H9 (cell line): ENCODE data around the gene CYP26A1. TPM values are rescaled to one million over a fixed set of nuclear protein-coding genes. Genes with fewer than 3 reads are reported as not detected.
A peak's percentile ranks its signal among the peaks of the same experiment; 100 is the strongest.

Experiments used
- DNase-seq: peaks from one replicate; pipeline ENCODE4 v3.0.0-alpha.2; 2017
- H2AFZ ChIP-seq: one replicate; pipeline ENCODE4 v1.6.1; 2013; ENCODE audit warnings: mild to moderate bottlenecking, low read length, control low read depth, moderate library complexity
- H2AK5ac ChIP-seq: 2 replicates; pipeline ENCODE4 v1.6.1; 2013; ENCODE audit warnings: low read length, control low read depth, mixed read lengths; ENCODE audit not compliant: insufficient read length
- H2BK120ac ChIP-seq: one replicate; pipeline ENCODE4 v1.6.1; 2013; ENCODE audit warnings: low read depth, mild to moderate bottlenecking, low read length, control low read depth, inconsistent platforms; ENCODE audit not compliant: poor library complexity, severe bottlenecking
- H2BK12ac ChIP-seq: 2 replicates; pipeline ENCODE4 v1.6.1; 2013; ENCODE audit warnings: low read length, control low read depth, mixed read lengths, low read depth; ENCODE audit not compliant: insufficient read length
- H2BK15ac ChIP-seq: 2 replicates; pipeline ENCODE4 v1.6.1; 2013; ENCODE audit warnings: low read depth, low read length, control low read depth
- H2BK20ac ChIP-seq: one replicate; pipeline ENCODE4 v1.6.1; 2013; ENCODE audit warnings: low read depth, mild to moderate bottlenecking, low read length, control low read depth, inconsistent platforms; ENCODE audit not compliant: poor library complexity, severe bottlenecking
- H2BK5ac ChIP-seq: 2 replicates; pipeline ENCODE4 v1.6.1; 2013; ENCODE audit warnings: low read length, control low read depth, mixed read lengths; ENCODE audit not compliant: insufficient read length
- H3K14ac ChIP-seq: 2 replicates; pipeline ENCODE4 v1.6.1; 2013; ENCODE audit warnings: low read length, control low read depth; ENCODE audit not compliant: insufficient read depth
- H3K18ac ChIP-seq: 2 replicates; pipeline ENCODE4 v1.6.1; 2013; ENCODE audit warnings: low read depth, mild to moderate bottlenecking, mixed read lengths, low read length, control low read depth; ENCODE audit not compliant: insufficient read length
- H3K23ac ChIP-seq: 2 replicates; pipeline ENCODE4 v1.6.1; 2013; ENCODE audit warnings: low read length, control low read depth, mixed read lengths, low read depth; ENCODE audit not compliant: insufficient read length
- H3K23me2 ChIP-seq: 2 replicates; pipeline ENCODE4 v1.6.1; 2013; ENCODE audit warnings: low read depth, mild to moderate bottlenecking, mixed read lengths, low read length, control low read depth; ENCODE audit not compliant: insufficient read length, poor library complexity, severe bottlenecking
- H3K27ac ChIP-seq: 2 replicates; pipeline ENCODE4 v1.5.1; 2013; ENCODE audit warnings: low read length, control low read depth, mixed read lengths, low read depth; ENCODE audit not compliant: insufficient read length
- H3K27me3 ChIP-seq: 2 replicates; pipeline ENCODE4 v1.6.1; 2013; ENCODE audit warnings: low read length, control low read depth, inconsistent platforms; ENCODE audit not compliant: insufficient read depth
- H3K4ac ChIP-seq: 2 replicates; pipeline ENCODE4 v1.6.1; 2013; ENCODE audit warnings: low read depth, mild to moderate bottlenecking, control low read depth, inconsistent platforms, low read length, moderate library complexity
- H3K4me1 ChIP-seq: 2 replicates; pipeline ENCODE4 v1.6.1; 2013; ENCODE audit warnings: low read length, control low read depth, inconsistent platforms; ENCODE audit not compliant: insufficient read depth
- H3K4me2 ChIP-seq: 2 replicates; pipeline ENCODE4 v1.6.1; 2013; ENCODE audit warnings: low read length, control low read depth, mixed read lengths; ENCODE audit not compliant: insufficient read length, insufficient read depth
- H3K56ac ChIP-seq: 2 replicates; pipeline ENCODE4 v1.6.1; 2013; ENCODE audit warnings: low read depth, mild to moderate bottlenecking, mixed read lengths, low read length, control low read depth; ENCODE audit not compliant: insufficient read length
- H3K79me1 ChIP-seq: 2 replicates; pipeline ENCODE4 v1.6.1; 2013; ENCODE audit warnings: low read depth, mild to moderate bottlenecking, moderate library complexity, low read length, control low read depth, inconsistent platforms; ENCODE audit not compliant: insufficient read depth, poor library complexity, severe bottlenecking
- H3K79me2 ChIP-seq: 2 replicates; pipeline ENCODE4 v1.6.1; 2013; ENCODE audit warnings: low read length, control low read depth, inconsistent platforms; ENCODE audit not compliant: insufficient read depth
- H3K9ac ChIP-seq: 2 replicates; pipeline ENCODE4 v1.6.1; 2013; ENCODE audit warnings: low read length, control low read depth, mixed read lengths; ENCODE audit not compliant: insufficient read length; ENCODE audit errors: extremely low read depth
- H3K9me3 ChIP-seq: one replicate; pipeline ENCODE4 v1.6.1; 2013; ENCODE audit warnings: low read depth, low read length, inconsistent platforms; ENCODE audit not compliant: control insufficient read depth
- H3T11ph ChIP-seq: one replicate; pipeline ENCODE4 v1.6.1; 2013; ENCODE audit warnings: mild to moderate bottlenecking, low read length, control low read depth, inconsistent platforms
- H4K20me1 ChIP-seq: one replicate; pipeline ENCODE4 v1.6.1; 2013; ENCODE audit not compliant: control insufficient read depth, insufficient read length, insufficient read depth
- H4K5ac ChIP-seq: 2 replicates; pipeline ENCODE4 v1.6.1; 2013; ENCODE audit warnings: low read depth, mild to moderate bottlenecking, mixed read lengths, low read length, control low read depth; ENCODE audit not compliant: insufficient read length
- H4K8ac ChIP-seq: replicated peaks from 2 replicates; pipeline ENCODE4 v1.6.1; 2013; ENCODE audit warnings: low read length, control low read depth, mixed read lengths, low read depth; ENCODE audit not compliant: insufficient read length
- H4K91ac ChIP-seq: 2 replicates; pipeline ENCODE4 v1.6.1; 2013; ENCODE audit warnings: low read depth, mild to moderate bottlenecking, moderate library complexity, mixed read lengths, low read length, control low read depth; ENCODE audit not compliant: insufficient read length
- H3K27ac Mint-ChIP-seq, 3 experiments: 2 replicates in 2 of 3; 3 replicates in 1 of 3; pipeline ENCODE4 v1.8.0; 2020 to 2021; ENCODE audit warnings: mixed read lengths in 3 of 3, mild to moderate bottlenecking in 1 of 3, moderate library complexity in 1 of 3
- H3K27me3 Mint-ChIP-seq: 2 replicates; pipeline ENCODE4 v1.8.0; 2021; ENCODE audit warnings: low read depth, mild to moderate bottlenecking, moderate library complexity, mixed read lengths
- H3K36me3 Mint-ChIP-seq, 3 experiments: 2 replicates in 2 of 3; 3 replicates in 1 of 3; pipeline ENCODE4 v1.8.0; 2020 to 2021; ENCODE audit warnings: low read depth in 3 of 3, mixed read lengths in 3 of 3; ENCODE audit not compliant: insufficient read depth in 1 of 3
- H3K4me1 Mint-ChIP-seq, 2 experiments: 2 replicates each; pipeline ENCODE4 v1.8.0; 2020; ENCODE audit warnings: mixed read lengths in 2 of 2
- H3K4me3 Mint-ChIP-seq, 2 experiments: 2 replicates in 1 of 2; 3 replicates in 1 of 2; pipeline ENCODE4 v1.8.0; 2020 to 2021; ENCODE audit warnings: mild to moderate bottlenecking in 2 of 2, mixed read lengths in 2 of 2, moderate library complexity in 1 of 2
- H3K9me3 Mint-ChIP-seq, 2 experiments: 2 replicates in 1 of 2; 3 replicates in 1 of 2; pipeline ENCODE4 v1.8.0; 2020; ENCODE audit warnings: mild to moderate bottlenecking in 2 of 2, mixed read lengths in 2 of 2, moderate library complexity in 1 of 2
- WGBS: extraction: QIAGEN DNeasy Blood & Tissue Kit; methylation state at CpG from one replicate; pipeline ENCODE4 v1.1.7; 2013; ENCODE audit warnings: missing lambda C conversion rate, low lambda C conversion rate, mixed read lengths; ENCODE audit not compliant: insufficient read length; ENCODE audit errors: extremely low coverage; 5-methylcytosine and 5-hydroxymethylcytosine counted together
- total RNA-seq: library from RNA; stranded (reverse); gene quantifications from 2 replicates; pipeline ENCODE4 v1.2.1, GENCODE V29; 2021
- TF ChIP-seq, protein P1 (sequence below): fragments of 200-600 bp; sonication (generic); conservative IDR thresholded peaks from 3 replicates; pipeline ENCODE4 v1.8.0; 2021; ENCODE audit warnings: antibody characterized with exemption, mild to moderate bottlenecking

Gene CYP26A1
- total RNA-seq, 1 experiment from 2014 or later, result 72.1 TPM

DNA sequence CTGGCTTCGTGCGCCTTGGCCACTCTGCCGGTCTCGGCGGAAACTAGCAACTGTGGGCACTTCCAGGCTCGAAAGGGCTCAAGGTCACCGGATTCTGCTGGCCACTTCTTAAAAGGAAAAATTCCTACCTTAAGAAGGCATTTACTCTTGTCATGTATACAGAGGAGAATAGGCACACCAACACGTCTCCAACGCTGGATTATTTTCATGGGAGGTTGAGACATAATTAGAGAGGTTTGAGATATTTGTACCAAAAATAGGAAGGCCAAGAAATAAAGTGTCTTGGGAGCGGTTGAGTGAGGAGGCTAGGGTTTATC is 4.5 kb upstream of the CYP26A1 start:
- DNase-seq, result no peak
- Histone ChIP-seq H3K79me2 (no peaks in the 10 kb centered on the region), H3K9ac (no peak overlapping the region), H2BK12ac (no peak overlapping the region), H2BK5ac (no peak overlapping the region), H4K8ac (no peak overlapping the region), H3K4me1 (no peaks in the 10 kb centered on the region), H2BK120ac (no peak overlapping the region), H3T11ph (no peak overlapping the region), H3K27ac (no peak overlapping the region), H3K18ac (no peak overlapping the region), H3K79me1 (no peaks in the 10 kb centered on the region), H3K27me3 (peaks cover 97% of the 10 kb centered on the region), H2BK15ac (no peak overlapping the region), H3K9me3 (no peaks in the 10 kb centered on the region), H3K14ac (no peak overlapping the region), H3K4ac (no peak overlapping the region), H4K5ac (no peak overlapping the region), H4K20me1 (no peaks in the 10 kb centered on the region), H3K23me2 (peaks cover 18% of the 10 kb centered on the region), H2AK5ac (no peak overlapping the region), H2AFZ (no peak overlapping the region), H3K4me2 (peak overlapping the region; percentile 37), H4K91ac (no peak overlapping the region), H2BK20ac (no peak overlapping the region), H3K23ac (no peak overlapping the region), H3K56ac (no peak overlapping the region)
- no CpG with 5 or more reads among the region's 10 CpGs for WGBS
- Mint-ChIP-seq H3K27ac (no peak overlapping the region), H3K4me1 (peaks cover 39 to 56% of the 10 kb centered on the region in 2 experiments), H3K4me3 (0 out of 5 replicates have a peak overlapping the region, but pooled peaks of 1 of the 2 experiments have one; percentile 42), H3K9me3 (peaks cover 3 to 6% of the 10 kb centered on the region in 2 experiments; a peak in 3 of 5 replicates), H3K27me3 (peaks cover 97% of the 10 kb centered on the region), H3K36me3 (peaks cover 0 to 5% (median 4%) of the 10 kb centered on the region in 3 experiments; a peak in 6 of 7 replicates)
- TF ChIP-seq, protein P1, sequence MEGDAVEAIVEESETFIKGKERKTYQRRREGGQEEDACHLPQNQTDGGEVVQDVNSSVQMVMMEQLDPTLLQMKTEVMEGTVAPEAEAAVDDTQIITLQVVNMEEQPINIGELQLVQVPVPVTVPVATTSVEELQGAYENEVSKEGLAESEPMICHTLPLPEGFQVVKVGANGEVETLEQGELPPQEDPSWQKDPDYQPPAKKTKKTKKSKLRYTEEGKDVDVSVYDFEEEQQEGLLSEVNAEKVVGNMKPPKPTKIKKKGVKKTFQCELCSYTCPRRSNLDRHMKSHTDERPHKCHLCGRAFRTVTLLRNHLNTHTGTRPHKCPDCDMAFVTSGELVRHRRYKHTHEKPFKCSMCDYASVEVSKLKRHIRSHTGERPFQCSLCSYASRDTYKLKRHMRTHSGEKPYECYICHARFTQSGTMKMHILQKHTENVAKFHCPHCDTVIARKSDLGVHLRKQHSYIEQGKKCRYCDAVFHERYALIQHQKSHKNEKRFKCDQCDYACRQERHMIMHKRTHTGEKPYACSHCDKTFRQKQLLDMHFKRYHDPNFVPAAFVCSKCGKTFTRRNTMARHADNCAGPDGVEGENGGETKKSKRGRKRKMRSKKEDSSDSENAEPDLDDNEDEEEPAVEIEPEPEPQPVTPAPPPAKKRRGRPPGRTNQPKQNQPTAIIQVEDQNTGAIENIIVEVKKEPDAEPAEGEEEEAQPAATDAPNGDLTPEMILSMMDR, result no peak
